SK-N-SH treated with all-trans-retinoic acid at 6 μM for 48 hours (cell line): ENCODE data around the gene ADAMTS15.

Experiments used
- ATAC-seq: fragments of 200-7000 bp; cut with Tn5 transposase; 3 replicates; pipeline ENCODE4 v1.9.1; 2020; ENCODE audit warnings: mild to moderate bottlenecking, moderate library complexity
- ARNTL ChIP-seq: fragments of 450-650 bp; formaldehyde crosslinking; IDR thresholded peaks from 2 replicates; pipeline ENCODE4 v1.5.0; 2020; ENCODE audit warnings: low read depth, mild to moderate bottlenecking, moderate library complexity, borderline replicate concordance
- BACH2 ChIP-seq: fragments of 250-450 bp; sonication (Bioruptor Pico); IDR thresholded peaks from 2 replicates; pipeline ENCODE4 v1.9.0; 2021; ENCODE audit warnings: mild to moderate bottlenecking, borderline replicate concordance
- CREB5 ChIP-seq: fragments of 250-450 bp; sonication (Bioruptor Pico); IDR thresholded peaks from 2 replicates; pipeline ENCODE4 v1.5.1; 2020; ENCODE audit warnings: low read depth, mild to moderate bottlenecking, moderate library complexity
- CSRNP3 ChIP-seq: fragments of 250-450 bp; sonication (Bioruptor Pico); IDR thresholded peaks from 2 replicates; pipeline ENCODE4 v1.5.1; 2021; ENCODE audit warnings: mild to moderate bottlenecking, moderate library complexity
- ESRRG ChIP-seq: fragments of 250-450 bp; sonication (Bioruptor Pico); IDR thresholded peaks from 2 replicates; pipeline ENCODE4 v1.6.1; 2021; ENCODE audit warnings: mild to moderate bottlenecking
- GLIS3 ChIP-seq: fragments of 250-450 bp; sonication (Bioruptor Pico); IDR thresholded peaks from 2 replicates; pipeline ENCODE4 v1.5.0; 2020; ENCODE audit warnings: mild to moderate bottlenecking, moderate library complexity
- OSR1 ChIP-seq: fragments of 250-450 bp; sonication (Bioruptor Pico); IDR thresholded peaks from 2 replicates; pipeline ENCODE4 v1.8.0; 2022; ENCODE audit warnings: moderate library complexity, mild to moderate bottlenecking, inconsistent platforms
- POU6F1 ChIP-seq: fragments of 250-450 bp; sonication (Bioruptor Pico); IDR thresholded peaks from 2 replicates; pipeline ENCODE4 v1.8.0; 2021; ENCODE audit warnings: low read depth, mild to moderate bottlenecking, moderate library complexity, borderline replicate concordance
- PPARA ChIP-seq: fragments of 250-450 bp; sonication (Bioruptor Pico); IDR thresholded peaks from 2 replicates; pipeline ENCODE4 v1.5.0; 2020; ENCODE audit warnings: mild to moderate bottlenecking, borderline replicate concordance
- RARB ChIP-seq: fragments of 250-450 bp; sonication (Bioruptor Pico); IDR thresholded peaks from 2 replicates; pipeline ENCODE4 v1.8.0; 2021; ENCODE audit warnings: mild to moderate bottlenecking, moderate library complexity
- SNAI2 ChIP-seq: fragments of 250-450 bp; sonication (Bioruptor Pico); IDR thresholded peaks from 2 replicates; pipeline ENCODE4 v1.5.0; 2020; ENCODE audit warnings: mild to moderate bottlenecking, moderate library complexity
- TCF4 ChIP-seq: fragments of 250-450 bp; sonication (Bioruptor Pico); IDR thresholded peaks from 2 replicates; pipeline ENCODE4 v1.8.0; 2021; ENCODE audit warnings: mild to moderate bottlenecking, moderate library complexity, borderline replicate concordance
- TOX ChIP-seq: fragments of 250-450 bp; sonication (Bioruptor Pico); IDR thresholded peaks from 2 replicates; pipeline ENCODE4 v1.8.0; 2021; ENCODE audit warnings: mild to moderate bottlenecking, moderate library complexity, borderline replicate concordance
- TSHZ2 ChIP-seq: fragments of 250-450 bp; sonication (Bioruptor Pico); IDR thresholded peaks from 2 replicates; pipeline ENCODE4 v1.5.0; 2020; ENCODE audit warnings: mild to moderate bottlenecking, moderate library complexity
- ZC3H10 ChIP-seq: fragments of 250-450 bp; sonication (Bioruptor Pico); IDR thresholded peaks from 2 replicates; pipeline ENCODE4 v1.5.1; 2021; ENCODE audit warnings: mild to moderate bottlenecking, moderate library complexity
- ZFP3 ChIP-seq: fragments of 250-450 bp; sonication (Bioruptor Pico); IDR thresholded peaks from 2 replicates; pipeline ENCODE4 v1.5.0; 2020; ENCODE audit warnings: mild to moderate bottlenecking, moderate library complexity
- ZFP30 ChIP-seq: fragments of 450-650 bp; formaldehyde crosslinking; IDR thresholded peaks from 2 replicates; pipeline ENCODE4 v1.5.0; 2022; ENCODE audit warnings: mild to moderate bottlenecking, moderate library complexity
- ZNF70 ChIP-seq: fragments of 450-650 bp; formaldehyde crosslinking; IDR thresholded peaks from 2 replicates; pipeline ENCODE4 v1.5.0; 2020; ENCODE audit warnings: mild to moderate bottlenecking, moderate library complexity

The ADAMTS15 gene

GRCh38 chr11:130511765-130512164, 63.3 kb downstream of the ADAMTS15 start:
- ATAC-seq = no peak
- no peak for TF ChIP-seq ZFP30
- no peak for TF ChIP-seq ESRRG (CRISPR knock-in tag)
- TF ChIP-seq TOX (CRISPR knock-in tag) = no peak
- no peak for TF ChIP-seq BACH2 (CRISPR knock-in tag)
- TF ChIP-seq CREB5 (CRISPR knock-in tag) = no peak
- no peak for TF ChIP-seq TSHZ2 (CRISPR knock-in tag)
- no peak for TF ChIP-seq TCF4
- TF ChIP-seq ZFP3 = no peak
- TF ChIP-seq OSR1 (CRISPR knock-in tag) = no peak
- no peak for TF ChIP-seq ZNF70
- TF ChIP-seq ARNTL (CRISPR knock-in tag) = no peak
- no peak for TF ChIP-seq ZC3H10 (CRISPR knock-in tag)
- TF ChIP-seq POU6F1 (CRISPR knock-in tag) = no peak
- TF ChIP-seq RARB = no peak
- TF ChIP-seq PPARA (CRISPR knock-in tag) = no peak

- TF ChIP-seq TOX (CRISPR knock-in tag) = no peak
- ATAC-seq = no peak
These were observed 64.2 kb downstream of the ADAMTS15 start for GRCh38 chr11:130512662-130513061.

GRCh38 chr11:130513132-130513531, 64.7 kb downstream of the ADAMTS15 start:
- ATAC-seq = no peak
- no peak for TF ChIP-seq ZFP30
- no peak for TF ChIP-seq ZNF70
- TF ChIP-seq POU6F1 (CRISPR knock-in tag) = no peak
- no peak for TF ChIP-seq OSR1 (CRISPR knock-in tag)
- no peak for TF ChIP-seq ARNTL (CRISPR knock-in tag)
- TF ChIP-seq ZC3H10 (CRISPR knock-in tag) = no peak
- no peak for TF ChIP-seq CREB5 (CRISPR knock-in tag)
- no peak for TF ChIP-seq TCF4

- ATAC-seq = no peak
- TF ChIP-seq SNAI2 (CRISPR knock-in tag) = no peak
- no peak for TF ChIP-seq CSRNP3 (CRISPR knock-in tag)
- no peak for TF ChIP-seq ZC3H10 (CRISPR knock-in tag)
- no peak for TF ChIP-seq BACH2 (CRISPR knock-in tag)
- no peak for TF ChIP-seq CREB5 (CRISPR knock-in tag)
- TF ChIP-seq TCF4 = no peak
- TF ChIP-seq TOX (CRISPR knock-in tag) = no peak
- no peak for TF ChIP-seq GLIS3 (CRISPR knock-in tag)
- no peak for TF ChIP-seq TSHZ2 (CRISPR knock-in tag)
These were observed 65.9 kb downstream of the ADAMTS15 start for GRCh38 chr11:130514316-130514715.
